Parathyroid adenoma (tissue), 2 donors: ENCODE results near the gene USP8.

Experiments used
- H2AFZ ChIP-seq: fragments of 300-600 bp; sonication (generic); one replicate; pipeline ENCODE4 v1.7.0; 2017; ENCODE audit warnings: antibody characterized with exemption, mild to moderate bottlenecking
- H3K27ac ChIP-seq: fragments of 300-600 bp; sonication (generic); one replicate; pipeline ENCODE4 v1.7.0; 2017
- H3K27me3 ChIP-seq: fragments of 300-600 bp; sonication (generic); one replicate; pipeline ENCODE4 v1.7.0; 2017; ENCODE audit warnings: low read length; ENCODE audit not compliant: control insufficient read depth, insufficient read depth
- H3K36me3 ChIP-seq: fragments of 300-600 bp; sonication (generic); one replicate; pipeline ENCODE4 v1.7.0; 2017; ENCODE audit warnings: low read length; ENCODE audit not compliant: control insufficient read depth, insufficient read depth
- H3K4me1 ChIP-seq: fragments of 300-600 bp; sonication (generic); one replicate; pipeline ENCODE4 v1.7.0; 2017; ENCODE audit warnings: control low read depth
- H3K4me2 ChIP-seq: fragments of 300-600 bp; sonication (generic); one replicate; pipeline ENCODE4 v1.7.0; 2017; ENCODE audit warnings: low read length
- H3K4me3 ChIP-seq: fragments of 300-600 bp; sonication (generic); one replicate; pipeline ENCODE4 v1.7.0; 2017; ENCODE audit warnings: low read depth, low read length
- H3K79me2 ChIP-seq: fragments of 300-600 bp; sonication (generic); one replicate; pipeline ENCODE4 v1.7.0; 2017; ENCODE audit warnings: control low read depth
- H3K9ac ChIP-seq: fragments of 300-600 bp; sonication (generic); one replicate; pipeline ENCODE4 v1.7.0; 2017; ENCODE audit warnings: mild to moderate bottlenecking
- H3K9me3 ChIP-seq: fragments of 300-600 bp; sonication (generic); one replicate; pipeline ENCODE4 v1.7.0; 2017; ENCODE audit warnings: low read length; ENCODE audit not compliant: control insufficient read depth
- CTCF ChIP-seq: fragments of 300-600 bp; sonication (generic); IDR thresholded peaks from one replicate; pipeline ENCODE4 v1.7.0; 2017; ENCODE audit warnings: antibody characterized with exemption, mild to moderate bottlenecking
- donor health status: primary hyperparathyroidism.

USP8 gene

GRCh38 chr15:50558012-50558411, 133.8 kb downstream of the USP8 start:
- Histone ChIP-seq H3K4me3 (no peak overlapping the region), H3K9me3 (no peaks in the 10 kb centered on the region), H3K4me2 (no peak overlapping the region), H3K4me1 (no peaks in the 10 kb centered on the region), H3K27ac (no peak overlapping the region), H3K9ac (no peak overlapping the region), H3K79me2 (no peaks in the 10 kb centered on the region), H2AFZ (no peak overlapping the region), H3K27me3 (no peaks in the 10 kb centered on the region), H3K36me3 (no peaks in the 10 kb centered on the region)
- TF ChIP-seq CTCF: no peak

- H3K4me1 ChIP-seq: no peaks in the 10 kb centered on the region
- H3K9ac ChIP-seq: no peak overlapping the region
- no peaks in the 10 kb centered on the region for H3K27me3 ChIP-seq
- H3K9me3 ChIP-seq: no peaks in the 10 kb centered on the region
- no peak overlapping the region for H3K4me2 ChIP-seq
- no peak overlapping the region for H2AFZ ChIP-seq
- no peaks in the 10 kb centered on the region for H3K36me3 ChIP-seq
- H3K4me3 ChIP-seq: no peak overlapping the region
- TF ChIP-seq CTCF: no peak
- no peak overlapping the region for H3K27ac ChIP-seq
- H3K79me2 ChIP-seq: no peaks in the 10 kb centered on the region
Measured at GRCh38 chr15:50562735-50563640, 138.8 kb downstream of the USP8 start.

GRCh38 chr15:50563756-50564155, 139.6 kb downstream of the USP8 start:
- no peak overlapping the region for H3K27ac ChIP-seq
- no peak overlapping the region for H2AFZ ChIP-seq
- no peaks in the 10 kb centered on the region for H3K9me3 ChIP-seq
- H3K4me2 ChIP-seq: no peak overlapping the region
- H3K4me1 ChIP-seq: no peaks in the 10 kb centered on the region
- TF ChIP-seq CTCF: no peak
- H3K27me3 ChIP-seq: no peaks in the 10 kb centered on the region
- H3K4me3 ChIP-seq: no peak overlapping the region
- no peak overlapping the region for H3K9ac ChIP-seq
- H3K36me3 ChIP-seq: no peaks in the 10 kb centered on the region
- no peaks in the 10 kb centered on the region for H3K79me2 ChIP-seq
